T-helper 1 cell treated with Interleukin-12 subunit alpha and Interleukin-12 subunit beta and Interleukin-4 antibody, amounts not matched to agents 30 μg/mL and 1 μg/mL, for 36 hours (primary cell): ENCODE data around the gene TTC39C.
"Not testable (repeated sequence)": the region's sequence is repeated elsewhere in the genome, so short reads cannot be mapped to it uniquely, and the experiment has no call there.

Experiments used
- H3K27ac Mint-ChIP-seq: one replicate; pipeline ENCODE4 v1.8.0; 2021; ENCODE audit warnings: mild to moderate bottlenecking, mixed read lengths
- H3K27me3 Mint-ChIP-seq: one replicate; pipeline ENCODE4 v1.8.0; 2021; ENCODE audit warnings: low read depth, mixed read lengths
- H3K36me3 Mint-ChIP-seq: one replicate; pipeline ENCODE4 v1.8.0; 2021; ENCODE audit warnings: low read depth, mixed read lengths
- H3K4me1 Mint-ChIP-seq: one replicate; pipeline ENCODE4 v1.8.0; 2021; ENCODE audit warnings: low read depth, mixed read lengths
- H3K4me3 Mint-ChIP-seq: one replicate; pipeline ENCODE4 v1.8.0; 2021; ENCODE audit warnings: mild to moderate bottlenecking, moderate library complexity, mixed read lengths
- H3K9me3 Mint-ChIP-seq: one replicate; pipeline ENCODE4 v1.8.0; 2021; ENCODE audit warnings: mixed read lengths

Gene TTC39C

GRCh38 chr18:24126155-24126961 is 111.8 kb downstream of the TTC39C start:
- H3K4me3 Mint-ChIP-seq, result no peak overlapping the region
- no peaks in the 10 kb centered on the region for H3K9me3 Mint-ChIP-seq
- no peak overlapping the region for H3K27ac Mint-ChIP-seq
- peaks cover 42% of the 10 kb centered on the region for H3K36me3 Mint-ChIP-seq
- no peaks in the 10 kb centered on the region for H3K4me1 Mint-ChIP-seq
- no peaks in the 10 kb centered on the region for H3K27me3 Mint-ChIP-seq

- H3K4me3 Mint-ChIP-seq, result no peak overlapping the region
- no peaks in the 10 kb centered on the region for H3K4me1 Mint-ChIP-seq
- H3K36me3 Mint-ChIP-seq, result peaks cover 46% of the 10 kb centered on the region
- H3K27me3 Mint-ChIP-seq, result no peaks in the 10 kb centered on the region
- H3K9me3 Mint-ChIP-seq, result no peaks in the 10 kb centered on the region
- no peak overlapping the region for H3K27ac Mint-ChIP-seq
These were observed 113.2 kb downstream of the TTC39C start for GRCh38 chr18:24127735-24128134.

- no peak overlapping the region for H3K27ac Mint-ChIP-seq
- H3K4me1 Mint-ChIP-seq, result no peaks in the 10 kb centered on the region
- peaks cover 55% of the 10 kb centered on the region for H3K36me3 Mint-ChIP-seq
- no peaks in the 10 kb centered on the region for H3K9me3 Mint-ChIP-seq
- no peak overlapping the region for H3K4me3 Mint-ChIP-seq
- no peaks in the 10 kb centered on the region for H3K27me3 Mint-ChIP-seq
These were observed 114.1 kb downstream of the TTC39C start for GRCh38 chr18:24128700-24129099.

- no peaks in the 10 kb centered on the region for H3K9me3 Mint-ChIP-seq
- H3K27me3 Mint-ChIP-seq, result no peaks in the 10 kb centered on the region
- H3K36me3 Mint-ChIP-seq, result peaks cover 49% of the 10 kb centered on the region
- H3K27ac Mint-ChIP-seq, result no peak overlapping the region
- H3K4me1 Mint-ChIP-seq, result no peaks in the 10 kb centered on the region
- H3K4me3 Mint-ChIP-seq, result no peak overlapping the region
These were observed 115.9 kb downstream of the TTC39C start for GRCh38 chr18:24130494-24130893.

- peaks cover 20% of the 10 kb centered on the region for H3K4me1 Mint-ChIP-seq
- peaks cover 32% of the 10 kb centered on the region for H3K36me3 Mint-ChIP-seq
- H3K9me3 Mint-ChIP-seq, result no peaks in the 10 kb centered on the region
- no peak overlapping the region for H3K4me3 Mint-ChIP-seq
- H3K27ac Mint-ChIP-seq, result peak overlapping the region; percentile 17
- peaks cover 22% of the 10 kb centered on the region for H3K27me3 Mint-ChIP-seq
These were observed 122.4 kb downstream of the TTC39C start for GRCh38 chr18:24136967-24137373.

- no peak overlapping the region for H3K27ac Mint-ChIP-seq
- peaks cover 20% of the 10 kb centered on the region for H3K4me1 Mint-ChIP-seq
- H3K9me3 Mint-ChIP-seq, result no peaks in the 10 kb centered on the region
- peaks cover 20% of the 10 kb centered on the region for H3K36me3 Mint-ChIP-seq
- peak overlapping the region; percentile 85 for H3K4me3 Mint-ChIP-seq
- peaks cover 22% of the 10 kb centered on the region for H3K27me3 Mint-ChIP-seq
These were observed 123.8 kb downstream of the TTC39C start for GRCh38 chr18:24138409-24138788.

GRCh38 chr18:24138789-24139616 is 124.4 kb downstream of the TTC39C start, which contains the start of gene CABYR:
CABYR (plus strand) TSS chr18:24139062; CDS start chr18:24143115, 4,053 bp downstream.
- peaks cover 18% of the 10 kb centered on the region for H3K36me3 Mint-ChIP-seq
- H3K4me3 Mint-ChIP-seq, result peak within 1 kb of the TSS; percentile 85
- H3K27me3 Mint-ChIP-seq, result peaks cover 24% of the 10 kb centered on the region
- no peak within 1 kb of the TSS for H3K27ac Mint-ChIP-seq
- H3K9me3 Mint-ChIP-seq, result no peaks in the 10 kb centered on the region
- H3K4me1 Mint-ChIP-seq, result peaks cover 20% of the 10 kb centered on the region

GRCh38 chr18:24140697-24141096 is 126.1 kb downstream of the TTC39C start:
- no peak overlapping the region for H3K4me3 Mint-ChIP-seq

GRCh38 chr18:24142376-24142775 is 127.8 kb downstream of the TTC39C start:
- H3K27me3 Mint-ChIP-seq, result peaks cover 32% of the 10 kb centered on the region
- H3K27ac Mint-ChIP-seq, result no peak overlapping the region

More at GRCh38 chr18:24140697-24141096, 126.1 kb downstream of the TTC39C start:
- H3K4me1 Mint-ChIP-seq, result peaks cover 20% of the 10 kb centered on the region
- peaks cover 14% of the 10 kb centered on the region for H3K36me3 Mint-ChIP-seq
- H3K27ac Mint-ChIP-seq, result no peak overlapping the region
- H3K27me3 Mint-ChIP-seq, result peaks cover 32% of the 10 kb centered on the region
- H3K9me3 Mint-ChIP-seq, result no peaks in the 10 kb centered on the region

GRCh38 chr18:24149591-24149990 is 135.0 kb downstream of the TTC39C start:
- H3K36me3 Mint-ChIP-seq, H3K4me3 Mint-ChIP-seq, H3K9me3 Mint-ChIP-seq, H3K27ac Mint-ChIP-seq, H3K27me3 Mint-ChIP-seq, H3K4me1 Mint-ChIP-seq: not testable (repeated sequence)

More at GRCh38 chr18:24142376-24142775, 127.8 kb downstream of the TTC39C start:
- Mint-ChIP-seq H3K4me1 (peaks cover 11% of the 10 kb centered on the region), H3K4me3 (no peak overlapping the region), H3K36me3 (peaks cover 6% of the 10 kb centered on the region), H3K9me3 (no peaks in the 10 kb centered on the region)

- Mint-ChIP-seq H3K27me3 (no peaks in the 10 kb centered on the region), H3K27ac (no peak overlapping the region), H3K4me1 (no peaks in the 10 kb centered on the region), H3K9me3 (no peaks in the 10 kb centered on the region), H3K36me3 (no peaks in the 10 kb centered on the region), H3K4me3 (no peak overlapping the region)
These were observed 138.8 kb downstream of the TTC39C start for GRCh38 chr18:24153397-24153796.

GRCh38 chr18:24157855-24158254 is 143.3 kb downstream of the TTC39C start:
- Mint-ChIP-seq H3K36me3 (no peaks in the 10 kb centered on the region), H3K9me3 (no peaks in the 10 kb centered on the region)

GRCh38 chr18:24160086-24160485 is 145.5 kb downstream of the TTC39C start:
- Mint-ChIP-seq H3K36me3 (no peaks in the 10 kb centered on the region), H3K9me3 (no peaks in the 10 kb centered on the region), H3K4me3 (no peak overlapping the region), H3K27ac (no peak overlapping the region), H3K27me3 (no peaks in the 10 kb centered on the region), H3K4me1 (no peaks in the 10 kb centered on the region)

More at GRCh38 chr18:24157855-24158254, 143.3 kb downstream of the TTC39C start:
- no peaks in the 10 kb centered on the region for H3K4me1 Mint-ChIP-seq
- H3K4me3 Mint-ChIP-seq, result no peak overlapping the region
- H3K27me3 Mint-ChIP-seq, result no peaks in the 10 kb centered on the region
- no peak overlapping the region for H3K27ac Mint-ChIP-seq

GRCh38 chr18:24161304-24161703 is 146.8 kb downstream of the TTC39C start:
- no peaks in the 10 kb centered on the region for H3K27me3 Mint-ChIP-seq
- no peak overlapping the region for H3K4me3 Mint-ChIP-seq
- no peak overlapping the region for H3K27ac Mint-ChIP-seq
- no peaks in the 10 kb centered on the region for H3K36me3 Mint-ChIP-seq
- no peaks in the 10 kb centered on the region for H3K4me1 Mint-ChIP-seq
- H3K9me3 Mint-ChIP-seq, result no peaks in the 10 kb centered on the region

- no peaks in the 10 kb centered on the region for H3K36me3 Mint-ChIP-seq
- H3K27me3 Mint-ChIP-seq, result no peaks in the 10 kb centered on the region
- no peaks in the 10 kb centered on the region for H3K9me3 Mint-ChIP-seq
- H3K4me3 Mint-ChIP-seq, result no peak overlapping the region
- H3K4me1 Mint-ChIP-seq, result no peaks in the 10 kb centered on the region
- no peak overlapping the region for H3K27ac Mint-ChIP-seq
These were observed 153.9 kb downstream of the TTC39C start for GRCh38 chr18:24168496-24168895.
